Body of pancreas (tissue), 4 donors: ENCODE measurements around the gene UBE2E2.

ENCODE experiments used
- POLR2A ChIP-seq, 3 donors: fragments of 450-650 bp; IDR thresholded peaks; one replicate each; pipeline ENCODE4 v1.6.1; 2016; ENCODE audit warnings: antibody characterized with exemption in 3 of 3, mild to moderate bottlenecking in 2 of 3
- TF ChIP-seq, protein P1 (sequence below), 7 experiments: fragments of 450-650 bp in 4 of 7; fragments of 200-600 bp in 3 of 7; sonication (generic) in 3 of 7; IDR thresholded peaks; one replicate each; pipeline ENCODE4 v1.5.1; 2016 to 2019; ENCODE audit warnings: antibody characterized with exemption in 7 of 7

DNA sequence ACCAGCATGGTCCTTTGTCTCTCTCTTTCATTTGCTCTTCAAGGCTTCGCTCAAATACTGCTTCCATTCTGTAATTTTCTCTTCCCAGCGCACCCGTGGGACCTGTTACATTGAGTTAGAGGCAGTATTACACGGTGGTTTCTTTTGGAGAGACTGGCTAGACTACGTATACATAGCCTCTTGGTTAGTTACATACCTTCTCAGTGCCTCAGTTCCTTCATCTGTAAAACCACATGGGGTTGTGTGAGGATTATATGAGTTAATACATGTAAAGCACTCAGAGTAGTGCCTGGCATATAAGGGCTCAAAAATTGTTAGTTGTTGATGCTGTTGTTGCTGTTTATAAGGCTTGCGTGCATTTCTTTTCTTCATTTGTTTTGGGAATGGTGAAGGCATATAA lies 33.8 kb downstream of the UBE2E2 start:
- TF ChIP-seq, protein P1, sequence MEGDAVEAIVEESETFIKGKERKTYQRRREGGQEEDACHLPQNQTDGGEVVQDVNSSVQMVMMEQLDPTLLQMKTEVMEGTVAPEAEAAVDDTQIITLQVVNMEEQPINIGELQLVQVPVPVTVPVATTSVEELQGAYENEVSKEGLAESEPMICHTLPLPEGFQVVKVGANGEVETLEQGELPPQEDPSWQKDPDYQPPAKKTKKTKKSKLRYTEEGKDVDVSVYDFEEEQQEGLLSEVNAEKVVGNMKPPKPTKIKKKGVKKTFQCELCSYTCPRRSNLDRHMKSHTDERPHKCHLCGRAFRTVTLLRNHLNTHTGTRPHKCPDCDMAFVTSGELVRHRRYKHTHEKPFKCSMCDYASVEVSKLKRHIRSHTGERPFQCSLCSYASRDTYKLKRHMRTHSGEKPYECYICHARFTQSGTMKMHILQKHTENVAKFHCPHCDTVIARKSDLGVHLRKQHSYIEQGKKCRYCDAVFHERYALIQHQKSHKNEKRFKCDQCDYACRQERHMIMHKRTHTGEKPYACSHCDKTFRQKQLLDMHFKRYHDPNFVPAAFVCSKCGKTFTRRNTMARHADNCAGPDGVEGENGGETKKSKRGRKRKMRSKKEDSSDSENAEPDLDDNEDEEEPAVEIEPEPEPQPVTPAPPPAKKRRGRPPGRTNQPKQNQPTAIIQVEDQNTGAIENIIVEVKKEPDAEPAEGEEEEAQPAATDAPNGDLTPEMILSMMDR (IDR thresholded peaks at IDR 0.05): no peak
- no peak for TF ChIP-seq POLR2A (IDR thresholded peaks at IDR 0.05)
